ENCODE measurements around the gene GPR62. TPM values are rescaled to one million over a fixed set of nuclear protein-coding genes. Genes with fewer than 3 reads are reported as not detected.

Gene GPR62
- total and polyA plus RNA-seq, 2 of the 8 experiments (the other 6 are each of a cell fraction or from before 2014, with no cell fraction given) = 0.22 to 0.29 TPM

DNA sequence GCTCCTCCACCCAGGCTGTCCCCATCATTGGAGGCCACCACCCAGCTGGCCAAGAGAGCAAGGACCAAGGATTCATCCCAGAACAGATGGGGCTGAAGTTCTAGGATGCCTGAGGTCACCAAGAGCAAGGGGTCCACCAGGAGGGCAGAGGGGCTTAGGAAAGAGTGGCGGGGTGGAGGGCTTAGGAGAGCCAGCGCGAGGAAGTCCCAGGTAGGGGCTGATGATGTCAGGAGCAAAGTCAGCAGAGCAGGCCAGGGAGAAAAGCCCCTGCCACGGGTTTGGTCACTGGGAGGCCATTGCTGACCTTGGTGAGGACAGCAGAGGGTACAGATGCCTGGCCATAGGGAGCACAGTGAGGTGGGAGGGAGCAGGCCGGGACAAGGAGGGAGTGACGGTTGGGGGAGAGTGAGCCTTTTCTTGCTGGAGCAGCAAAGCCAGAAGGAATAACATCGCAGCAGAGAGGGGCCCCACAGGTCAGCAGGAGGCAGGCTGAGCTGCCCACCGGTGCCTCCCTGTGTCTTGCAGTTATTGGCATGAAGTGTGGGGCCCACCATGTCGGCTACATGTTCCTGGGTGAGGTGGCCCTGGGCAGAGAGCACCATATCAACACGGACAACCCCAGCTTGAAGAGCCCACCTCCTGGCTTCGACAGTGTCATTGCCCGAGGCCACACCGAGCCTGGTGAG, 7.8 kb upstream of the GPR62 start:
- H3K4me2 ChIP-seq (ENCODE audit: insufficient read depth in 1 of 2, low read depth in 2 of 2, low read length in 2 of 2) = no peak overlapping the region
- no peak overlapping the region for H3K23ac ChIP-seq (ENCODE audit: insufficient read length)
- ChIA-PET POLR2A (ENCODE audit: partially characterized antibody) (interaction anchor here (0.6 to 15.7 kb wide), 4 partner anchors 10 to 46 kb away, joined by 3 to 148 read pairs (median 67); partner anchors contain the start of genes ABHD14B, PCBP4 and RPL29), CTCF (ENCODE audit: partially characterized antibody) (interaction anchor here (1.0 to 2.2 kb wide), 4 partner anchors 10 to 106 kb away, joined by 4 to 9 read pairs (median 6); partner anchors contain the start of gene ABHD14B)
- no peak overlapping the region for H2AK5ac ChIP-seq (ENCODE audit: low read depth, low read length)
- H3K23me2 ChIP-seq (ENCODE audit: low read depth, low read length) = peaks cover under 1% of the 10 kb centered on the region; the same call in 1 of the 2 replicates
- H2BK5ac ChIP-seq (ENCODE audit: low read depth, low read length) = no peak overlapping the region
- no peak overlapping the region for H2AFZ ChIP-seq (ENCODE audit: low read length)
- H2BK20ac ChIP-seq (ENCODE audit: low read length) = no peak overlapping the region
- no peak overlapping the region for H3K14ac ChIP-seq (ENCODE audit: insufficient read length)
- FAIRE-seq (no peak), DNase-seq (ENCODE audit: low read depth in 1 of 2, low spot score in 2 of 2) (no peak)
- no peaks in the 10 kb centered on the region for H3K9me3 ChIP-seq (ENCODE audit: insufficient read depth in 2 of 2, low read depth in 1 of 2, low read length in 1 of 2)
- no peak overlapping the region for H3K56ac ChIP-seq (replicated peaks; ENCODE audit: insufficient read length, low read depth, low read length)
- no peak overlapping the region for H4K91ac ChIP-seq (replicated peaks; ENCODE audit: insufficient read length, low read length)
- H3K27me3 ChIP-seq (replicated peaks in 1 of 4; ENCODE audit: control insufficient read depth in 3 of 4, extremely low read depth in 1 of 4, insufficient read depth in 3 of 4, low read length in 3 of 4) = peaks cover 0 to 12% (median 6%) of the 10 kb centered on the region in 4 experiments; a peak in 5 of 7 replicates
- no peak overlapping the region for H3K4me3 ChIP-seq (ENCODE audit: extremely low read depth in 1 of 4, insufficient read depth in 2 of 4, low read depth in 3 of 4, low read length in 4 of 4)
- no peak overlapping the region for H3K18ac ChIP-seq (ENCODE audit: extremely low read depth, low read length)
- no peak overlapping the region for H4K5ac ChIP-seq (ENCODE audit: insufficient read length, low read depth, low read length)
- H3K9ac ChIP-seq (replicated peaks in 1 of 4; ENCODE audit: extremely low read depth in 1 of 4, low read depth in 3 of 4, low read length in 3 of 4) = no peak overlapping the region; a peak in 2 of 7 replicates
- H3K27ac ChIP-seq (ENCODE audit: low read depth, low read length) = no peak overlapping the region
- H2BK120ac ChIP-seq (replicated peaks; ENCODE audit: low read depth, low read length) = no peak overlapping the region
- 85% methylated on average over 13 of the region's 13 CpGs; no CpG with 5 or more reads in 1 of the 2 experiments for WGBS, 2 experiments (ENCODE audit: extremely low coverage in 1 of 2, insufficient coverage in 1 of 2, insufficient read length in 1 of 2, insufficient replicate concordance in 2 of 2, low coverage in 1 of 2, low lambda C conversion rate in 2 of 2, missing lambda C conversion rate in 1 of 2)
- H3K79me2 ChIP-seq (ENCODE audit: control insufficient read depth in 1 of 2, insufficient read depth in 2 of 2, low read length in 2 of 2) = no peaks in the 10 kb centered on the region
- H2BK12ac ChIP-seq (ENCODE audit: low read depth, low read length) = peak overlapping the region; percentile 50; the same call in 1 of the 2 replicates
- no peak overlapping the region for H3K4ac ChIP-seq (replicated peaks; ENCODE audit: insufficient read length, low read depth, low read length)
- no peaks in the 10 kb centered on the region for H4K20me1 ChIP-seq (replicated peaks in 1 of 2; ENCODE audit: control insufficient read depth in 1 of 2, insufficient read depth in 2 of 2, low read length in 2 of 2)
- no peak for TF ChIP-seq POLR2A (IDR thresholded peaks at IDR 0.05; ENCODE audit: control extremely low read depth in 1 of 2, low read depth in 2 of 2, low read length in 2 of 2)
- no peak for TF ChIP-seq EP300 (IDR thresholded peaks at IDR 0.05; ENCODE audit: borderline replicate concordance in 1 of 2, low read depth in 2 of 2, low read length in 2 of 2)
- TF ChIP-seq CEBPB (IDR thresholded peaks at IDR 0.05; ENCODE audit: low read depth, low read length) = no peak
- TF ChIP-seq RNF2 (IDR thresholded peaks at IDR 0.05; ENCODE audit: borderline replicate concordance, low read depth, low read length, missing control alignments, poor library complexity, severe bottlenecking) = no peak
- TF ChIP-seq JUND (IDR thresholded peaks at IDR 0.05; ENCODE audit: low read length) = no peak
- TF ChIP-seq CREB1 (IDR thresholded peaks at IDR 0.05) = no peak
- no peak for TF ChIP-seq BRCA1 (IDR thresholded peaks at IDR 0.05; ENCODE audit: low read depth, low read length)
- no peak for TF ChIP-seq BACH1 (IDR thresholded peaks at IDR 0.05; ENCODE audit: low read length)
- TF ChIP-seq TCF12 (IDR thresholded peaks at IDR 0.05; ENCODE audit: low read depth, low read length) = no peak
- no peak for TF ChIP-seq KDM5A (IDR thresholded peaks at IDR 0.05; ENCODE audit: low read length)
- no peak for TF ChIP-seq GABPA (IDR thresholded peaks at IDR 0.05; ENCODE audit: borderline replicate concordance, insufficient read depth, low read length)
- TF ChIP-seq RAD21 (IDR thresholded peaks at IDR 0.05 in 1 of 2, conservative IDR thresholded peaks at IDR 0.05 in 1 of 2; ENCODE audit: low read depth in 2 of 2, low read length in 2 of 2) = no peak
- TF ChIP-seq TAF1 (IDR thresholded peaks at IDR 0.05; ENCODE audit: low read depth, low read length) = no peak
- H3K79me1 ChIP-seq (ENCODE audit: low read depth, low read length) = no peaks in the 10 kb centered on the region
- no peaks in the 10 kb centered on the region for H3K36me3 ChIP-seq (ENCODE audit: control insufficient read depth in 2 of 4, insufficient read depth in 4 of 4, low read length in 3 of 4)
- H2BK15ac ChIP-seq (ENCODE audit: low read length) = no peak overlapping the region
- no peak overlapping the region for H4K8ac ChIP-seq (ENCODE audit: extremely low read depth, insufficient read depth, low read length)
- H3K4me1 ChIP-seq (replicated peaks in 1 of 4; ENCODE audit: control insufficient read depth in 3 of 4, insufficient read depth in 4 of 4, low read length in 3 of 4) = peaks cover 0 to 3% (median 2%) of the 10 kb centered on the region in 4 experiments; a peak in 5 of 7 replicates

Data from H1 (cell line).